ENCODE data around the gene DNAAF5. TPM values are rescaled to one million over a fixed set of nuclear protein-coding genes. Genes with fewer than 3 reads are reported as not detected.

DNAAF5 gene
- total and polyA plus RNA-seq, 3 donors from 2014 or later = 21.1 to 67.0 (median 52.6) TPM

- no peaks in the 10 kb centered on the region for H3K9me3 ChIP-seq
- H3K4me3 ChIP-seq = no peak overlapping the region
- H3K4me1 ChIP-seq = no peaks in the 10 kb centered on the region
- no peak for DNase-seq
- no peaks in the 10 kb centered on the region for H3K27me3 ChIP-seq
- no peaks in the 10 kb centered on the region for H3K36me3 ChIP-seq (ENCODE audit: low read depth, missing control alignments)
- intact Hi-C loops (cut with DNase I; ENCODE audit: low total_unique reads) = no loop called here
- H3K27ac ChIP-seq = no peak overlapping the region
- TF ChIP-seq CTCF (IDR thresholded peaks at IDR 0.05) (no peak), POLR2A (IDR thresholded peaks at IDR 0.05) (no peak)
- WGBS, 2 donors = 82 to 90% methylated on average over 10 to 11 of the region's 11 CpGs
Observed at GRCh38 chr7:682810-683209, 43.7 kb upstream of the DNAAF5 start.

GRCh38 chr7:683526-684205 is 42.8 kb upstream of the DNAAF5 start:
- H3K36me3 ChIP-seq (ENCODE audit: low read depth, missing control alignments) = no peaks in the 10 kb centered on the region
- H3K9me3 ChIP-seq = no peaks in the 10 kb centered on the region
- no peak overlapping the region for H3K27ac ChIP-seq
- no peaks in the 10 kb centered on the region for H3K4me1 ChIP-seq
- intact Hi-C loops (cut with DNase I; ENCODE audit: low total_unique reads) = no loop called here
- no peak for TF ChIP-seq CTCF (IDR thresholded peaks at IDR 0.05)
- DNase-seq = no peak
- 90 to 96% methylated on average over 16 to 19 of the region's 19 CpGs for WGBS, 2 donors
- no peak overlapping the region for H3K4me3 ChIP-seq
- no peaks in the 10 kb centered on the region for H3K27me3 ChIP-seq

GRCh38 chr7:684416-684815 is 42.1 kb upstream of the DNAAF5 start:
- DNase-seq = no peak
- intact Hi-C loops (cut with DNase I; ENCODE audit: low total_unique reads) = no loop called here
- 84 to 87% methylated on average over 9 of the region's 9 CpGs for WGBS, 2 donors
- no peaks in the 10 kb centered on the region for H3K36me3 ChIP-seq (ENCODE audit: low read depth, missing control alignments)
- no peaks in the 10 kb centered on the region for H3K27me3 ChIP-seq
- H3K4me3 ChIP-seq = no peak overlapping the region
- H3K27ac ChIP-seq = no peak overlapping the region
- no peaks in the 10 kb centered on the region for H3K4me1 ChIP-seq
- no peaks in the 10 kb centered on the region for H3K9me3 ChIP-seq
- TF ChIP-seq POLR2A (IDR thresholded peaks at IDR 0.05) (no peak), CTCF (IDR thresholded peaks at IDR 0.05) (no peak)

GRCh38 chr7:685540-685939 is 41.0 kb upstream of the DNAAF5 start:
- H3K27me3 ChIP-seq = no peaks in the 10 kb centered on the region
- 94 to 97% methylated on average over 1 of the region's 1 CpG for WGBS, 2 donors
- H3K36me3 ChIP-seq (ENCODE audit: low read depth, missing control alignments) = no peaks in the 10 kb centered on the region
- intact Hi-C loops (cut with DNase I; ENCODE audit: low total_unique reads) = no loop called here
- H3K4me3 ChIP-seq = no peak overlapping the region
- H3K27ac ChIP-seq = no peak overlapping the region
- no peaks in the 10 kb centered on the region for H3K9me3 ChIP-seq
- TF ChIP-seq CTCF (IDR thresholded peaks at IDR 0.05) = no peak
- TF ChIP-seq POLR2A (IDR thresholded peaks at IDR 0.05) = no peak
- no peaks in the 10 kb centered on the region for H3K4me1 ChIP-seq
- no peak for DNase-seq
